RWPE1 (cell line): ENCODE measurements around the gene WSB1.

Experiments
- CTCF ChIA-PET: fragments of 350-600 bp; sonication (Branson Sonifier 250); formaldehyde crosslinking; extraction: SDS; loops from one replicate; lab custom pipeline; 2021; lab: Yijun Ruan, JAX
- POLR2A ChIA-PET: fragments of 400-600 bp; formaldehyde crosslinking; extraction: SDS; loops from one replicate; lab custom pipeline; 2020; ENCODE audit warnings: antibody characterized with exemption; ENCODE audit not compliant: low non-redundant PET; lab: Yijun Ruan, JAX
- DNase-seq: peaks from one replicate; pipeline ENCODE4 v3.0.0; 2012; ENCODE audit warnings: low spot score
- H3K27ac ChIP-seq: fragments of 450-650 bp; 2 replicates; pipeline ENCODE4 v1.5.1; 2017
- CTCF ChIP-seq: fragments of 450-650 bp; conservative IDR thresholded peaks from 2 replicates; pipeline ENCODE4 v1.5.1; 2017; ENCODE audit warnings: low read depth, mild to moderate bottlenecking

WSB1 gene

GRCh38 chr17:27339198-27339835 is 45.4 kb downstream of the WSB1 start:
- POLR2A ChIA-PET = no interaction called here
- CTCF ChIA-PET = no interaction called here
- no peak overlapping the region for H3K27ac ChIP-seq
- DNase-seq = no peak
- no peak for TF ChIP-seq CTCF

- POLR2A ChIA-PET = no interaction called here
- peak; percentile 90 for DNase-seq
- TF ChIP-seq CTCF = no peak
- peak overlapping the region; percentile 63 for H3K27ac ChIP-seq
- CTCF ChIA-PET = interaction anchor here (0.6 kb wide), 1 partner anchor 17 kb away, joined by 3 read pairs; no protein-coding TSS in a partner anchor
Observed at GRCh38 chr17:27339836-27340550, 46.1 kb downstream of the WSB1 start.

- no peak for TF ChIP-seq CTCF
- H3K27ac ChIP-seq = peak overlapping the region; percentile 63
- ChIA-PET POLR2A (no interaction called here), CTCF (interaction anchor here (0.6 kb wide), 1 partner anchor 17 kb away, joined by 3 read pairs; no protein-coding TSS in a partner anchor)
- DNase-seq = no peak
Observed at GRCh38 chr17:27340575-27340974, 46.7 kb downstream of the WSB1 start.

GRCh38 chr17:27341041-27341471 is 47.1 kb downstream of the WSB1 start:
- no peak for DNase-seq
- POLR2A ChIA-PET = no interaction called here
- CTCF ChIA-PET = interaction anchor here (0.7 kb wide), 1 partner anchor 8 kb away, joined by 3 read pairs; no protein-coding TSS in a partner anchor
- no peak for TF ChIP-seq CTCF
- peak overlapping the region; percentile 19; the same call in 1 of the 2 replicates for H3K27ac ChIP-seq

- H3K27ac ChIP-seq = no peak overlapping the region
- TF ChIP-seq CTCF = no peak
- POLR2A ChIA-PET = no interaction called here
- DNase-seq = no peak
- CTCF ChIA-PET = no interaction called here
Observed at GRCh38 chr17:27342059-27342458, 48.1 kb downstream of the WSB1 start.

- TF ChIP-seq CTCF = no peak
- no peak overlapping the region for H3K27ac ChIP-seq
- no peak for DNase-seq
- POLR2A ChIA-PET = no interaction called here
- CTCF ChIA-PET = interaction anchor here (0.7 kb wide), 1 partner anchor 253 kb away, joined by 5 read pairs; no protein-coding TSS in a partner anchor
Observed at GRCh38 chr17:27343294-27343693, 49.4 kb downstream of the WSB1 start.
